Mononuclear cell (primary cell): Measurements from ENCODE around the gene ALPK1. TPM values are rescaled to one million over a fixed set of nuclear protein-coding genes. Genes with fewer than 3 reads are reported as not detected.
"Not testable (repeated sequence)": the region's sequence is repeated elsewhere in the genome, so short reads cannot be mapped to it uniquely, and the experiment has no call there.

Experiments
- H3K27me3 ChIP-seq: 2 replicates; pipeline ENCODE4 v1.6.0; 2011; ENCODE audit warnings: low read length, control low read depth; ENCODE audit not compliant: insufficient read depth
- H3K4me1 ChIP-seq: 2 replicates; pipeline ENCODE4 v1.5.1; 2011; ENCODE audit warnings: mild to moderate bottlenecking, low read length, control low read depth; ENCODE audit not compliant: insufficient read depth
- H3K4me3 ChIP-seq: 2 replicates; pipeline ENCODE4 v1.5.1; 2011; ENCODE audit warnings: mild to moderate bottlenecking, low read length, moderate library complexity
- H3K9me3 ChIP-seq: 2 replicates; pipeline ENCODE4 v1.5.1; 2011; ENCODE audit warnings: low read depth, mild to moderate bottlenecking, control low read depth, low read length
- total RNA-seq: library from RNA; depleted of rRNA; stranded (reverse); fragments of >200 nt; gene quantifications from one replicate; pipeline ENCODE4 v1.2.3, GENCODE V29; 2012

The ALPK1 gene
- total RNA-seq, 1 donor = 9.6 TPM

DNA sequence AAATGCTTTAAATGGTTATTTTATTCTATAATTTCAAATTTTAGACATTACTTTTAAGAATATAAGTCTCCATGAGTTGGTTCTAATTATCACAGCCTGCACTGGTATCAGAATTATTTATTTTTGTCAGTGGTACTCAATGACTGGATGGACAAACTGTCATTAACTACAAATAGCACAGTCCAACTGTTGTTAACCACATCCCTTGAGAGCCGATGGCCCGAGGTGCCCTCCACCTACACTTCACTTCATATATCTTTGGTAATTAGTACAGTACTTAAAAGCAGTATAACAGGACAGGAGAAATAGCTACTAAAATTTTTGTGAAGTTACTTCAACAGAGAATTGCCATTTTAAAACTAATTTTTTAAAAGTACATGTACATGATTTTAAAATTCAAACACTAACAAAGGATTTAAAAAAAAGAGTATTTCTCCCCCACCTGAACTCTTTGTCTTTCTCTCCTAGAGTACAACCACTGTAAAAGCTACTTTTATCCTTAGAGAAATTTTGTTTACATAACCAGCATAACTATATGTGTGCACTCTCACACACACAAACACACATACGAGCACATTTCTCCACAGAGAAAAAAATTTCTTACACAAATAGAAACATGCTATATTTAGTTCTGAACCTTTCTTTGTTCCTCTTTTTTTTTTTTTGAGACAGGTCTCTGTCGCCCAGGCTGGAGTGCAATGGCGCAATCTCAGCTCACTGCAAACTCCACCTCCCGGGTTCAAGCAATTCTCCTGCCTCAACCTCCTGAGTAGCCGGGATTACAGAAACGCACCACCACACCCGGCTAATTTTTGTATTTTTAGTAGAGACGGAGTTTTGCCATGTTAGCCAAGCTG lies 17.9 kb upstream of the ALPK1 start:
- H3K4me3 ChIP-seq = no peak overlapping the region
- H3K4me1 ChIP-seq = peaks cover 36% of the 10 kb centered on the region
- no peaks in the 10 kb centered on the region for H3K27me3 ChIP-seq
- no peaks in the 10 kb centered on the region for H3K9me3 ChIP-seq

DNA sequence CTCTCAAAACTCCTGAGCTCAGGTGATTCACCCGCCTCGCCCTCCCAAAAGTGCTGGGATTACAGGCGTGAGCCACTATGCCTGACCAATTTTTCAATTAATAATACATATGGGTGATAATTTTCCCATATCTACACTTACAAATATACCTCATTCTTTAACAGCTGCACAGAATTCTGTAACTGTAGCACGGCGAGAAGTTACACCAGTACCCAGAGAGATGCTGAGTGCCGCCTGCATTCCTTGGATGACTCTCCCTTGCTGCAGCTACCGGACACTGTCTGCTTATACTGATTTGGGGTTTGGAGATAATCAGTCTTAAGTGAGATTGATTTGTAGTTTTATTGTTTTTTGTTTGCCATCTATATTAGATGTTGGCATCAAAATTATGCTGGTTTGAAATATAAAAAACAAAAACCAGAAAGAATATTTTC lies 17.3 kb upstream of the ALPK1 start:
- H3K4me3 ChIP-seq = no peak overlapping the region
- H3K9me3 ChIP-seq = no peaks in the 10 kb centered on the region
- peaks cover 42% of the 10 kb centered on the region for H3K4me1 ChIP-seq
- H3K27me3 ChIP-seq = no peaks in the 10 kb centered on the region

DNA sequence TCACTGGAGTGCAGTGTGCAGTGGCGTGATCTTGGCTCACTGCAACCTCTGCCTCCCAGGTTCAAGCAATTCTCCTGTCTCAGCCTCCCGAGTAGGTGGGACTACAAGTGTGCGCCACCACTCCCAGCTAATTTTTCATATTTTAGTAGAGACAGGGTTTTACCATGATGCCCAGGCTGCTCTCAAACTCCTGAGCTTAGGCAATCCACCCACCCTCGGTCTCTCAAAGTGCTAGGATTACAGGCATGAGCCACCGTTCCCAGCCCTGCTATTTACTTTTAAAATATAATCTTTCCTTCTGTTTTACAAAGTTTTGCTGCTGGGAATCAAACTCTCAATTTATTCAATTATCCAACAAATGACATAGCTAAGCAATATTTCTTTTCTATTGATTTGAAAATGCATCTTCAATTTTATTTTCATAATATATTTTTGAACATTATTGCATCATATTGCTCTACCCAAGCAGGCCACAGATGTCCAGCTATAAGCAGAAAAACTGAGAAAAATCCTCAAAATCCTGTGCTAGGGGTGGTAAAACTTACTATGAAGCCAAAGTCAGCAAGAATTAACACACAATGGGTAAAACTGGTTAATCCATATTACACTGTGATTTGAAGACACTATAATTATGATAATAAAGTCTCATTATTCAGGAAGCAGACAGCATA lies 16.6 kb upstream of the ALPK1 start:
- H3K9me3 ChIP-seq = no peaks in the 10 kb centered on the region
- peaks cover 45% of the 10 kb centered on the region for H3K4me1 ChIP-seq
- no peaks in the 10 kb centered on the region for H3K27me3 ChIP-seq
- H3K4me3 ChIP-seq = no peak overlapping the region

DNA sequence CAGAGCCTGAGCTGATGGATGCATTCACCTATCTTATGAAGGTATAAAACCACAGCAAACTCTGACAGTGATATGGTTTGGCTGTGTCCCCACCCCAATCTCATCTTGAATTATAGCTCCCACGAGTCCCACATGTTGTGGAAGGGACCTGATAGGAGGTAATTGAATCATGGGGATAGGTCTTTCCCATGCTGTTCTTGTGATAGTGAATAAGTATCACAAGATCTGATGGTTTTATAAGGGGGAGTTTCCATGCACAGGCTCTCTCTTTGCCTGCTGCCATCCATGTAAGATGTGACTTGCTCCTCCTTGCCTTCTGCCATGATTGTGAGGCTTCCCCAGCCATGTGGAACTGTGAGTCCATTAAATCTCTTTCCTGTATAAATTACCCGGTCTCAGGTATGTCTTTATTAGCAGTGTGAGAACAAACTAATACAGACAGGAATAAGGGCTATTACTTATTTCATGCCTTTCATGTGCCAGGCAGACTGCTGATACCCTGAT lies 15.2 kb upstream of the ALPK1 start:
- not testable (repeated sequence) for H3K27me3 ChIP-seq, H3K9me3 ChIP-seq, H3K4me3 ChIP-seq
- H3K4me1 ChIP-seq = peaks cover 55% of the 10 kb centered on the region

DNA sequence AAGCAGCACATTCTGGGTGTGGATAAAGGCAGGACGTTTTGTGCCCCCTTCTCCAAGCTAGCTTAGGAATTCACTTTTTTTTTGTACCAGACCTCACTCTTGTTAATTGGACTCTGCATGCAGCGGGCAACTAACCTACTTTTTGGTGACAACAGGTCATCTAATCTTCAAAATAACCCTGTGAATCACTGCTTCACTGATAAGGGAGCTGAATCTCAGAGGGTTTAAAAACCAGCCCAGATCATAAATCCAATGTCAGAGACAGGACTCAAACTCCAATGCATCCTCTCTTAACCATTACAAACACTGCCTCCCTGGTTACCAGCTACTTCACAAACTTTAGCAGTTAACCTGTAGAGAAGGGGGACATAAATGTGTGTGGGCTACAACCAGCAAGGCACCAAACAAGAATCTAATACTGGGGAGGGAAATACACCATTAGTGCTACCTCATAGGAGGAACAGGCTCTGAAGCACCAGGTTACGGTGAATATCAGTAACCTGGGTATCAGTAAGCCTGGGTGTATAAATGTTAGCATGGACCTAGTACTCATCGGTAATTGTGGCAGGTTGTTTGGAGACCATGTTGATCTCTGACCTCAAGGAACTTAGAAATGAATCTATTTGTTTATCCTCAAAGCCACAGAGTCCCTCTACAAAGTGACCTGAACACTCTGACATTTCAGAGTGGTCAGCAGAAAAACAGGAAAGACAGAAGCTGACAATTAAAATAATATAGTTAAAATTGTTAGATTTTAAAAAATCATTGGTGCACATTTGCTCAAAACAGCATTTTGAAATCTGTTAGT lies 14.1 kb upstream of the ALPK1 start:
- Histone ChIP-seq H3K4me3 (no peak overlapping the region), H3K4me1 (peaks cover 65% of the 10 kb centered on the region)

DNA sequence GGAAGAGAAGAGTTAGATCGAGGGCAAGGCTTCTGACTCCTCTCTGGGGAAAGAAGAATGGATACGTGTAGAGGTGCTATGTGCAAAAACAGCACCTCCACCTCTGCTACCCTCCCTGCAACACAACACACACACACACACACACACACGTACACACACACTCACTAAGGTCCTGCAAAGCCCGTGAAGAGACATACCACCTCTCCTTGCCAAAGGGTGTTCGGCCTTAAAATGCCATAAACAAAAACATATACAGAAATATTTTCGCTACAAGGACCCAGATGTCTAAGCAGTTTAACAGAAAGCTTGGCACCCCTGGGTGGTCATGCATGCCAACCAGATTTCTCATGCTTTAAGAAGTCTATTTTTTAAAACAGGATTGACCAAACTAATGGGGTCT lies 13.0 kb upstream of the ALPK1 start:
- Histone ChIP-seq H3K27me3 (no peaks in the 10 kb centered on the region), H3K9me3 (no peaks in the 10 kb centered on the region), H3K4me1 (peaks cover 70% of the 10 kb centered on the region), H3K4me3 (peak overlapping the region; percentile 77)

More for the DNA sequence above, 14.1 kb upstream of the ALPK1 start:
- H3K27me3 ChIP-seq = no peaks in the 10 kb centered on the region
- no peaks in the 10 kb centered on the region for H3K9me3 ChIP-seq

DNA sequence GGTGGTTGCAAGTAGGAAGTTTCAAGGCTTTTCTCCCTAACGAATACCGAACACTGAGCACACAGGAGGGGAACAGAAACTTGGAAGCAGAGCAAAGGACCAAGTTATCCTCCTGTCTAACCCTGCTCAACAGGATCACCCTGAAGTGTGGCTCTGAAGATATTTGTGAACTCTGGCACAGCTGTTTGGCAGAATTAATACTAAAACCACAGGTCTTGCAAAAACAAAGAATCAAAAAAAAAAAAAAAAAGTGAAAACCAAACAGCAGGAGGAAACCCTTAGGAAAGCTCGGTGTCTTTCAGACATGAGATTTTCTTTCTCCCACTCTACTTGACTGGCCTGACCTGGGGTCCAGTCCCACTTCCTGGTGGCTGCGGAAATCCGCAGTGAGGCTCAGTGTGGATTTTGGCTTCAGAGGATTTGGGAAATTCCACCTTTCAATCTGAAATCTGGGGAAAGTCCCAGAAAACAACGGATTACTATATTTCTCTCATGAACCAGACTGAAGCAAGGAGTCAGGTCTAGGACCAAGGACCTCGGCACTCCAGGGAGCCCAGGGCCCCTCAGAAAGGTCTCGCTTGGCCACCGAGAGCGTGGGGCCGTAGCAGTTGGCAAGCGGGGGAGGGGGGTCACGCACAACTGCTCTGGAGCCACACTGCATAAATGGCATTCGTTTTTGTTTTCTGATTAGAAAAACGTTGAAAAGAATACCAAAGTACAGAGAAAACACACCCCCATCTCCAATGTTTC lies 12.3 kb upstream of the ALPK1 start:
- Histone ChIP-seq H3K27me3 (no peaks in the 10 kb centered on the region), H3K4me1 (peaks cover 72% of the 10 kb centered on the region), H3K4me3 (peak overlapping the region; percentile 77), H3K9me3 (no peaks in the 10 kb centered on the region)

DNA sequence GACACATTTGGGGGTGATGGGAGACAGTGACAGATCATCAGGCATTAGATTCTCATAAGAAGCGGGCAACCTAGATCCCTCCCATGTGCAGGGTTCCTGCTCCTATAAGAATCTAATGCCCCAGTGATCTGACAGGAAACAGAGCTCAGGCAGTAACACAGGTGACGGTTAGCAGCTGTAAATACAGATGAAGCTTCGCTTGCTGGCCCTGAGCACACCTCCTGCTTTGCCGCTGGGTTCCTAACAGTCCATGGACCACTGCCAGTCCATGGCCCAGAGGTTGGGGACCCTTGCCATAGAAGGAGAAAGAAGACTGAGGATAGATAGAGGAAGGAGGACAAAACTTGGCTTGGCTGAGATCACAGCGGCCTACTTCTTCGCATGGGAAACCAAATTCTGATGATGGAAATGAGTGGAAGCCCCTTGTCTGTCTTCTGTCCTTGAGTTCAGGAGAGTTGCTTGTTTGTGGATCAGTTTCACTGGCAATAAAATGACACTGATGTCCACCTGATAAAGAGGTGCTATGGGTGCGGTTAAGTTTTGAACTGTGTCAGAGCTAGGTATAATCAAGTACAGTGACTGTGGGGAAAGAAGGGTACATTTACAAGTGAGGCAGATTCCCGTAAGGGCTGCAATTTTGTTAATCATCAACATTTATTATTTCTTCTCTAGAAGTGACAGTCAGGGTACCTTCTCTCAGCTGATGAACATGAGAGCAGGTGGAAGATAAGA lies 9.7 kb upstream of the ALPK1 start:
- Histone ChIP-seq H3K4me3 (no peak overlapping the region), H3K9me3 (no peaks in the 10 kb centered on the region), H3K4me1 (peaks cover 67% of the 10 kb centered on the region), H3K27me3 (no peaks in the 10 kb centered on the region)

DNA sequence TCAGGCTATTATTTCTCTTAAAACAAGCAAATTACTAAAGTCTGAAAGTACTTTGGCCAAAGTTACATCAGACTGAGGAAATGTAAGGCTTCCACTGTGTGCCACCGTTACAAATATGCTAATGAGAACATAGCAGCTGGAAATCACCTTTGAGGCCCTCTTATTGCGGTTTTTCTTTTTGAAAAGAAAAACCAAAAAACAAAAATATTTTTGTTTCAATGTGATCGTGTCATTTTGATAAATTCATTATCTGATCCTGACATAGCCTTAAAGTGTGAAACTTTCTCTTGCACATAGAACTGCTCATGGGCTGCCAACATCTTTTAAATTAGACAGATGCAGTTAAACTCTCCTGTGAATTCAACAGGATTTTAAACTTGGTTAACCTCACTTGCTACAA lies 8.7 kb upstream of the ALPK1 start:
- no peaks in the 10 kb centered on the region for H3K9me3 ChIP-seq
- H3K4me1 ChIP-seq = peaks cover 57% of the 10 kb centered on the region
- H3K27me3 ChIP-seq = no peaks in the 10 kb centered on the region
- no peak overlapping the region for H3K4me3 ChIP-seq

DNA sequence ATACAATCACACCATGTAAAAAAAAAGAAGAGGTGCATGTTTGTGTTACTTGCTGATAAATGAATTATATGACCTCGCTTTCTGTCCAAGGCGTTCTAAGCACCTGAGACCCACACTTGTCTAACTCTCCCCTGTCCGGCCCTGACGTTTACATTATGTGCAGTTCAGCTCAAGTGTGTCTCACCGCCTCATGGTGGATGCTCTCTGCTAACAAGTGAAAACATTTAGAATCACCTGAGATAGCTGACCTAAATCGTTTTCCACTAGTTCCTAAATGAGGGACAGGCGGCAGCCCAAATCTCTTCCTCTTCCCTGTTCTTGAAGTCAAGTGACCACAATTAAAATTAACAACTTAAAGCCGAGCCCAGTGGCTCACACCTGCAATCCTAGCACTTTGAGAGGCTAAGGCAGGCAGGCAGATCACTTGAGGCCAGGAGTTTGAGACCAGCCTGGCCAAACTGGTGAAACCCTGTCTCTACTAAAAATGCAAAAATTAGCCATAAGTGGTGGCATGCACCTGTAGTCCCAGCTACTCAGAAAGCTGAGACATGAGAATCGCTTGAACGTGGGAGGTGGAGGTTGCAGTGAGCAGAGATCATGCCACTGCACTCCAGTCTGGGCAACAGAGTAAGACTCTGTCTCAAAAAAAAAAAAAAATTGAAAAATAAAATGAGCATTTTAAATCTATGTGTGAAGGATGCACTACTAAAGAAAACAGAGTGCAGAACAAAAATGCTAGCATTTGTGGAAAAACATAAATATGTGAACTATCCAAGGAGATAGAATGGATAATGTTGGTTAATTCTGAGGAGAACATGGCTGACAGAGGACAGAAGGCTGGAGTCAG lies 7.5 kb upstream of the ALPK1 start:
- Histone ChIP-seq H3K27me3 (no peaks in the 10 kb centered on the region), H3K9me3 (no peaks in the 10 kb centered on the region), H3K4me3 (no peak overlapping the region), H3K4me1 (peaks cover 46% of the 10 kb centered on the region)

DNA sequence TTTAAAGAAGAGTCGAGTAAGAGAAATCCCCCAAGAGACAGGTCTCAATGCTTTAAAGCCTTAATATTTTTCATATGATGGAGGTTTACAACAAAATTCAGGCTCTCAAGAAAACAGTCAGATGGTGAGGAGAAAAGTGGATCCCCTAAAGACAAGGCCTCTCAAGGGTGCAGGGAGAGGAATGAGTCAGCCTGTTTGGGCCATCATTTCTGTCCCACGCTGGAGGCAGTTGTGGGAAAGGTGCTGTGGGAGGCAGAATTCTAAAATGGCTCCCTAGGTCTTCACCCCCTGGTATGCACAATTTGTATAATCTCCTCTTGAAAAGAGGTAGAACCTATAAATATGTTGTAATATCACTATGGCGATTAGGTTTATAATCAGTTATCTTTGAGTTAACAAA lies 6.8 kb upstream of the ALPK1 start:
- H3K27me3 ChIP-seq = no peaks in the 10 kb centered on the region
- no peaks in the 10 kb centered on the region for H3K9me3 ChIP-seq
- H3K4me3 ChIP-seq = no peak overlapping the region
- peaks cover 41% of the 10 kb centered on the region for H3K4me1 ChIP-seq

DNA sequence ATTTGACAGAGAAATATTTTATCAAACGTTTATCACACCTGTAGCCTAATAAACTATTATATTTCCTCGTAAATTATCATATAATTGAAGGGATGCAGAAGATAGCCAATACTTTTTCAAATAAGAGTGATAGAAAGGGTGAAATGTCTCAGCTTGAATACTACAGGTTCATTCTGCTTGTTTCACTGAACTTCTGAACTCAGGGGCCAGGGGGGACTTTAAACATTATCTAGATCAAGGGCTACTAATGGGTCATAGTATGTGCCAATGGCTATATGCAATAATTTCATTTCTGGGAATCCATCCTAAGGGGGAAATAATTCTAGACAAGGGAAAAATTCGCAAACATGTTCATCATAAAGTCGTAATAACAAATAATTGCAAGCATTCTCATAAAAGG lies 2.6 kb downstream of the ALPK1 start:
- no peaks in the 10 kb centered on the region for H3K9me3 ChIP-seq
- peaks cover 46% of the 10 kb centered on the region for H3K4me1 ChIP-seq
- no peaks in the 10 kb centered on the region for H3K27me3 ChIP-seq
- no peak overlapping the region for H3K4me3 ChIP-seq
